Right atrium auricular region (tissue), 2 donors: Measurements from ENCODE around the gene TERT. TPM values are rescaled to one million over a fixed set of nuclear protein-coding genes. Genes with fewer than 3 reads are reported as not detected.

ENCODE experiments used
- DNase-seq: peaks from one replicate; pipeline ENCODE4 v3.0.0-alpha.2; 2019; ENCODE audit warnings: low spot score
- H3K27ac ChIP-seq, 2 donors: fragments of 200-600 bp; sonication (generic); 1 replicate in 1 of 2; 2 replicates in 1 of 2; pipeline ENCODE4 v1.5.1; 2016 to 2019
- H3K27me3 ChIP-seq, 2 donors: fragments of 200-600 bp; sonication (generic); one replicate each; pipeline versions ENCODE4 v1.5.1 to v1.6.0; 2017 to 2019
- H3K36me3 ChIP-seq: fragments of 200-600 bp; sonication (generic); one replicate; pipeline ENCODE4 v1.5.1; 2016
- H3K4me1 ChIP-seq, 2 donors: fragments of 200-600 bp; sonication (generic); one replicate each; pipeline versions ENCODE4 v1.5.1 to v1.6.0; 2017 to 2019
- H3K4me3 ChIP-seq, 2 donors: fragments of 200-600 bp; sonication (generic); 1 replicate in 1 of 2; 2 replicates in 1 of 2; pipeline ENCODE4 v1.5.1; 2017 to 2019; ENCODE audit warnings: mild to moderate bottlenecking in 1 of 2, moderate library complexity in 1 of 2
- H3K9me3 ChIP-seq, 2 donors: fragments of 200-600 bp; sonication (generic); one replicate each; pipeline ENCODE4 v1.5.1; 2019
- CTCF ChIP-seq, 2 donors: fragments of 200-600 bp; sonication (generic); IDR thresholded peaks; one replicate each; pipeline ENCODE4 v1.5.1; 2019; ENCODE audit warnings: antibody characterized with exemption in 2 of 2
- total RNA-seq, 2 donors: library from RNA; depleted of rRNA; stranded (reverse); fragments of >200 nt; gene quantifications; one replicate each; pipeline ENCODE4 v1.1.0, GENCODE V29; 2016

The TERT gene
- total RNA-seq, 2 donors from 2014 or later = not detected

GRCh38 chr5:1240496-1241260 lies 54.2 kb downstream of the TERT start:
- no peak for TF ChIP-seq CTCF (IDR thresholded peaks at IDR 0.05)
- no peaks in the 10 kb centered on the region for H3K4me1 ChIP-seq
- peaks cover 0 to 3% of the 10 kb centered on the region in 2 donors for H3K9me3 ChIP-seq
- no peaks in the 10 kb centered on the region for H3K27me3 ChIP-seq
- H3K36me3 ChIP-seq = no peaks in the 10 kb centered on the region
- no peak for DNase-seq
- no peak overlapping the region for H3K27ac ChIP-seq
- no peak overlapping the region for H3K4me3 ChIP-seq

- Histone ChIP-seq H3K4me3 (no peak overlapping the region), H3K36me3 (no peaks in the 10 kb centered on the region), H3K9me3 (peaks cover 0 to 10% of the 10 kb centered on the region in 2 donors), H3K4me1 (no peaks in the 10 kb centered on the region), H3K27me3 (no peaks in the 10 kb centered on the region), H3K27ac (no peak overlapping the region)
- no peak for TF ChIP-seq CTCF (IDR thresholded peaks at IDR 0.05)
- no peak for DNase-seq
Observed at GRCh38 chr5:1239505-1240251, 55.2 kb downstream of the TERT start.

GRCh38 chr5:1235838-1236237 lies 59.0 kb downstream of the TERT start:
- no peak for DNase-seq
- no peaks in the 10 kb centered on the region for H3K36me3 ChIP-seq
- H3K27ac ChIP-seq = no peak overlapping the region
- H3K4me1 ChIP-seq = no peaks in the 10 kb centered on the region
- H3K27me3 ChIP-seq = no peaks in the 10 kb centered on the region
- H3K9me3 ChIP-seq = peaks cover 0 to 10% of the 10 kb centered on the region in 2 donors
- H3K4me3 ChIP-seq = no peak overlapping the region
- TF ChIP-seq CTCF (IDR thresholded peaks at IDR 0.05) = no peak

- Histone ChIP-seq H3K4me1 (no peaks in the 10 kb centered on the region), H3K27ac (no peak overlapping the region), H3K9me3 (peaks cover 0 to 10% of the 10 kb centered on the region in 2 donors), H3K4me3 (no peak overlapping the region), H3K36me3 (no peaks in the 10 kb centered on the region), H3K27me3 (no peaks in the 10 kb centered on the region)
- no peak for DNase-seq
- TF ChIP-seq CTCF (IDR thresholded peaks at IDR 0.05) = no peak
Observed at GRCh38 chr5:1235379-1235778, 59.5 kb downstream of the TERT start.

- H3K4me3 ChIP-seq = no peak overlapping the region
- no peak for TF ChIP-seq CTCF (IDR thresholded peaks at IDR 0.05)
- H3K27me3 ChIP-seq = no peaks in the 10 kb centered on the region
- no peaks in the 10 kb centered on the region for H3K36me3 ChIP-seq
- DNase-seq = no peak
- H3K4me1 ChIP-seq = no peaks in the 10 kb centered on the region
- peaks cover 0 to 10% of the 10 kb centered on the region in 2 donors for H3K9me3 ChIP-seq
- H3K27ac ChIP-seq = no peak overlapping the region
Observed at GRCh38 chr5:1232780-1233179, 62.1 kb downstream of the TERT start.
